ENCODE measurements around the gene BAD.
"Not testable (repeated sequence)": the region's sequence is repeated elsewhere in the genome, so short reads cannot be mapped to it uniquely, and the experiment has no call there.

Gene BAD

GRCh38 chr11:64284048-64284961, at the start of gene BAD:
BAD (minus strand) TSS chr11:64284665; CDS start chr11:64284368, 297 bp downstream.
- DNase-seq = peak; percentile 88

- DNase-seq = no peak
Measured at GRCh38 chr11:64333556-64333955, 49.1 kb upstream of the BAD start.

DNA sequence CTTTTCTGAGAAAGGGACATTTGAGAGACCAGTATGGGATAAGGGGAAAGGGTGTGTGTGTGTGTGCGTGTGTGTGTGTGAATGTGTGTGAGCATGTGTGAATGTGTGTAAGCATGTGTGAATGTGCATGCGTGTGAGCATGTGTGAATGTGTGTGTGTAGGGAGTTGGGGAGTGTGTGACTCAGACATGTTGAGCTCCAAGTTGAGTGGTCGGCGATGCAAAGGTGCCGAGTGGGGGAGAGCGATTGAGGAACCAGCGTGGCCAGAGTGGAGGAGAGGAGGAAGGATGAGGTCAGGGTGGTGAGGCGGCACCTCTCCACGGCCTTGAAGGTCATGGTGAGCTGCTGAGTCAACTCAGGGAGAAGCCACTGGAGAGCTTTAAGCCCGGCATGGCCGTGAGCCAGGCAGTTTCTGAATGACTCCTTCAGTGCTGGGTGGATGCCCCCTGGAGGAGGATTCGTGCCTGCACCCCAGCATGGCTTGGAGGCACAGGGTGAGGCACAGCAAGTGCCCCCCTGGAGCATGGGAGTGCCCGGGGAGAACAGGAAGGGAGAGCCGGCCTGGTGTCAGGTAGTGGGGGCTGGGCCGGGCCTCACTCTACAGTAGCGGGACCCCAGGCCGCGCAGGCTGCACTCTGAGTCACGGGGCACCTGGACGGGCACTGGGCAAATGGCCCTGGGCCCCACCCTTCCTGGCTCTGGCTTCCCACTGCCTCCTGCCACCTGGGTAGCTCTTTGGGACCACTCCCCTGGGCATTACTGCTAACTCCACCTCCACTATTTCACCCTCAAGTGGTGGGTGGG, 47.3 kb upstream of the BAD start:
- DNase-seq = no peak

- no peak for DNase-seq
Measured at GRCh38 chr11:64330888-64331287, 46.4 kb upstream of the BAD start.

DNA sequence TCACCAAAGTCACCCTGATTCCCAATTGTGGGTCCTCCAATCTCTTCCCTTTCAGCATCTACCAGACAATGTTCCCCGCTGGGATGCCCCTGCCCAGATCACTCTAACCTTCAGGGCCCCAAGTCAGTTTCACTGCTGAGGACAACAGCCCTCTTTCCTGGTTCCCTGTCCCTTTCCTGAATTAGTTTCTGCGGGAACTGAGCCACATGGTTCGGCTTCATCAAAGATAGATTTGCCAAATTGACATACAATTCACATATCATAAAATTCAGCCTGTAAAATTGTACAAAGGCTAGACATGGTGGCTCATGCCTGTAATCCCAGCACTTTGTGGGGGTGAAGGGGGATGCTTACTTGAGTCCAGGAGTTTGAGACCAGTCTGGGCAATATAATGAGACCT, 43.5 kb upstream of the BAD start:
- no peak for DNase-seq

GRCh38 chr11:64327375-64327774, 42.9 kb upstream of the BAD start:
- DNase-seq = no peak

DNA sequence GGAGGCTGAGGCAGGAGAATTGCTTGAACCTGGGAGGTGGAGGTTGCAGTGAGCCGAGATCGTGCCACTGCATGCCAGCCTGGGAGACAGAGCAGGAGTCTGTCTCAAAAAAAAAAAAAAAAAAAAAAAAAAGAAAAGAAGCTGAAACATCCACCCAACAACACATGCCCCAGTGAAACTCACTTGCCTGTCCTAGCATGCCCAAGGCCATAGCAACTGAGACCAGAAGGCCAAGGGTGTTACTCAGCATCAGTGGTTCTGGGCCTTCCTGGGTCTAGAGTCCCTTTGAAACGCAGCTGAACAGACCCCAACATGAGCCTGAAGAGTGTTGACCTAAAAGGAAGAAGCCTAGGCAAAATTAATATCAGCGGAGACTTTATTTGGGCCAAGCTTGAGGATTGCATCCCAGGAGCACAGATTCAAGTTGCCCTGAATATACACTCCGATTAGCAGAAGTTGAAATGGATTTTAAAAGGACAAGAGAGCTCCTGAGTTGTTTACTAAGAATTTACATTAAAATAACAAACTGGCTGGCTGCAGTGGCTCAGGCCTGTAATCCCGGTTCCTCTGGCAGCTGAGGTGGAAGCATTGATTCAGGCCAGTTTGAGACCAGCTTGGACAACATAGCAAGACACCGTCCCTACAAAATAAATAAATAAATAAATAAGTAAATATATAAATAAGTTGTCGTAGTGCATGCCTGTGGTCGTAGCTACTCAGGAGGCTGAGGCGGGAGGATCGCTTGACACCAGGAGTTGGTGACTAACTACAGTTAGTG, 40.4 kb upstream of the BAD start:
- DNase-seq = no peak

DNA sequence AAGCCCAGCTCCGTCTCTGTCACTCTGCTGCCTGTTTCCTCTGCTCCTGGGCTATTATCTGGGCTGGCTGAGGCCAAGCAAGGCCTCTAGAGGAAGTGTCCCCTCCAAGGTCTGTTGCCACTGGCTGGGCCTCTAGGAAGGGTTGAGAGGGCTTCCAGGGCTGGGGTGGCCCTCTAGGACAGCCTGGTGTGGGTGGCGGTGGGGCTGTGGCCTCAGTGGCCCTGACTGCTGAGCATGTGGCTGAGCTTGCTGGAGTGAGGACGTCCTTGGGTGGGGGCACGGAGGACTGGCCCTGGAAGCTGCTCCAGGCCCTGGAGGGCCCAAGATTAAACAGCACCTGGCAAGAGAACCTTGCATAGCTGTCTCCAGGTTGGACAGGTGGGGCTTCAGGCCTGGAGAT, 39.5 kb upstream of the BAD start:
- not testable (repeated sequence) for DNase-seq

DNA sequence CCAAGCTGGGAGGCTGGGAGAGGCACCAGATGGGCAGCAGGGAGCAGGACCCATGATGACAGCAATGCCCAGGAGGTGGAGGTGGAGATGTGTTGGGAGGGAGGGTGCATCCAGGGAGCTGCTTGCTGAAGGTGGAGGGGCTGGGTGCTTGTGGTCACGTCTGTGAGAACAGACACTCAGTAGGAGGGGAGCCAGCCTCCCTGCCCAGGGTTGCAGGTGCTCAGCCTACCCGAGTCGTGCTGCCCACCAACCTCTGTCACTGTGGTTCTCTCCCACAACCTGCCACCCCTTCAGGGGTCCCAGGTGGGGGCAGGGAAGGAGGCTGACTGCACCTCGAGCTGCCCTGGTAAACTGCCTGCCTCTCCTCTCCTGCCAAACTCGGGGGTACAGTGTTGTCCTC, 38.9 kb upstream of the BAD start:
- no peak for DNase-seq

DNA sequence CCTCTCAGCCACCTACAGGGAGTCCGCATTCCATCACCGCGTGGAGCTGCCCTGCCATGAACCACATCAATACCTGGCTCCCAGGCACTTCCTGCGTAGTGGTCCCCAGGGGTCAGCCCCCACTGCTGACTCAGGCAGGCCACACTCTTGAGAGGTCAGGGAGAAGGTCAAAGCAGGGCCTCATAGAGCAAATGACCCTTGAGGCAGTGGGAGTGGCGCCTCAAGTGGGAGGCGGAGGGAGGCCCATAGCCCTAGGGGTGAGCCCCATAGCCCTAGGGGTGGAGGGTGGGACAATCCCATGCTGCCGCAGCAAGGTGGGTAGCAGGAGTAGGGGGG, 38.4 kb upstream of the BAD start:
- no peak for DNase-seq

- DNase-seq = no peak
Measured at GRCh38 chr11:64321533-64321932, 37.1 kb upstream of the BAD start.

DNA sequence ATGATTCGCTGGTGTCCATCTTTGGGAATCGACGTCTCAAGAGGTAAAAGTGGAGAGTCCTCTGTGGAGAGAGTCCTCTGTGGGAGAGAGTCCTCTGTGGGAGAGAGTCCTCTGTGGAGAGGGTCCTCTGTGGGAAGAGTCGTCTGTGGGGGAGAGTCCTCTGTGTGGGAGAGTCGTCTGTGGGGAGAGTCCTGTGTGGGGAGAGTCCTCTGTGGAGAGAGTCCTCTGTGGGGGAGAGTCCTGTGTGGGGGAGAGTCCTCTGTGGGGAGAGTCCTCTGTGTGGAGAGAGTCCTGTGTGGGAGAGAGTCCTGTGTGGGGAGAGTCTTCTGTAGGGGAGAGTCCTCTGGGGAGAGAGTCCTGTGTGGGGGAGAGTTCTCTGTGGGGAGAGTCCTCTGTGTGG, 36.6 kb upstream of the BAD start:
- DNase-seq = no peak

- DNase-seq = no peak
Measured at GRCh38 chr11:64320556-64320955, 36.1 kb upstream of the BAD start.

GRCh38 chr11:64318766-64319761, 34.6 kb upstream of the BAD start:
- no peak for DNase-seq

GRCh38 chr11:64317961-64318765, 33.7 kb upstream of the BAD start, which contains the start of gene PRDX5:
PRDX5 (plus strand) TSS chr11:64318121; CDS start chr11:64318216, 95 bp downstream.
- DNase-seq = peak; percentile 91

DNA sequence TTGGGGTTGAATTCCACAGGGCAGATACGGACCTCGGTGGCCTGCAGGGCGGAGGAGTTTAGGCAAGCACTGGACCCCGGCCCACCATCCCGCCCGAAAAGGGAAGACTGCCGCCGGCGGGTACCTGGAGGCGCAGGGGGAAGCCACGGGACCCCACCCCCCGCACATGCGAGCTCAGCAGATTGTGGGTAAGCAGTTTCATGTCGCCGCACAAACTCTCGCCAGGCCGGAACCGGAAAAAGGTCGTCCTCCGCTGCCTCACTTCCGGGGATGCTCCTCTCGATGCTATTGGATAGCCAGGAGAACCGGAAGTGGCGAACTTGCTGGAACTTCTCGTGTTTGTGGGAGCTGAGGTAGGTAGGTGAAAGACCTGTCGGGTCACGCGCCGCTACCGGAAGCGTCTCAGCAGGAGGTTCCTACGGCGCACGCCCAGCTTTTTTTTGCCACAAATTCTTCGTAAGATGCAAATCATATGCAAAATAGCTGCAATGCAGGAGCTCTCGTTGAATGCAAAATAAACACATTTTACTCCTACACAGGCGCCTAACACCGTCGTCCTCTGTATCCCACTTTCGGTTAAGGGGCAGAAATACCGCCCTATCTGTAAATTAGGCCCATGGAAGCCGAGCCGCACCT, 33.0 kb upstream of the BAD start, which contains the start of gene TRMT112:
Gene TRMT112, minus strand, starts transcription at position 235 of the 636 bp plus-strand sequence. Its CDS starts 33 bp downstream, at position 202.
- peak; percentile 97 for DNase-seq

DNA sequence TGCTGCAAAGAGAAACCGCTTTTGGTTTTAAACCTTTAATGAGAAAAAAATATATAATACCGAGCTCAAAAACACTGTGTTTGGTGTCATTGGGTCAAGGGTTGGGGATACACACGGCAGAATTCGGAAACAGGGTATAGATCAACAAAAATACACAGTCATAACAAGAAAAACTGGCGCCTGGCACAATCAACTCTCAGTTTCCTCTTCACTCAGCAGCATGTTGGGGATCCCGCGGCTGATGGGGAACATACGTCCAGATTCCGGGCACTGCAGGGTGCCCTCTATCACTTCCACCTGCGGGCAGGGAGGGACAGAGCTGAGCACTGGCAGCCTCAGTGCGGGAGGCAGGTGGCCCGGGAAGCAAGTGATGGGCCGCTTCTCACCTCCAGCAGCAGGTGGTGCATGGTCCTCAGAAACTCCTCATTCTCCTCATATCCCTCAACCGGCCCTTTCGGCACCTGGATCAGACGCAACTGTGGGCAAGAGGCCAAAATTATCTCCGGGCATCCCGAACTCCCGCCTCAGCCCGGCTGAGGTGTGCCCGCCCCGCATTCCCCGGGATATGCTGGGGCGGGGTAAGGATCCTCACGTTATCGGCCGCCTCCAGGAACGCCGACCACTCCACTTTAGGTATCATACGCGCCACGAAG, 32.3 kb upstream of the BAD start:
- peak; percentile 33 for DNase-seq

GRCh38 chr11:64315667-64316526, 31.4 kb upstream of the BAD start:
- not testable (repeated sequence) for DNase-seq

Measured in NCI-H510A (cell line).